Chondrocyte (in vitro differentiated cells): ENCODE measurements around the gene SEC14L5. TPM values are rescaled to one million over a fixed set of nuclear protein-coding genes. Genes with fewer than 3 reads are reported as not detected.

Experiments
- DNase-seq: peaks from one replicate; pipeline ENCODE4 v3.0.0; 2021; ENCODE audit warnings: mixed read lengths, low spot score
- H3K27ac Mint-ChIP-seq: one replicate; pipeline ENCODE4 v1.8.0; 2021; ENCODE audit warnings: mild to moderate bottlenecking, moderate library complexity, mixed read lengths; ENCODE audit not compliant: unreplicated experiment
- H3K27me3 Mint-ChIP-seq: 2 replicates; pipeline ENCODE4 v1.8.0; 2021; ENCODE audit warnings: low read depth, mixed read lengths
- H3K36me3 Mint-ChIP-seq: 2 replicates; pipeline ENCODE4 v1.8.0; 2021; ENCODE audit warnings: low read depth, mixed read lengths
- H3K4me1 Mint-ChIP-seq: 2 replicates; pipeline ENCODE4 v1.8.0; 2021; ENCODE audit warnings: low read depth, mild to moderate bottlenecking, mixed read lengths
- H3K4me3 Mint-ChIP-seq: one replicate; pipeline ENCODE4 v1.8.0; 2021; ENCODE audit warnings: mild to moderate bottlenecking, moderate library complexity, mixed read lengths; ENCODE audit not compliant: unreplicated experiment
- H3K9me3 Mint-ChIP-seq: 2 replicates; pipeline ENCODE4 v1.8.0; 2021; ENCODE audit warnings: low read depth, mixed read lengths
- CTCF ChIP-seq: fragments of 200-600 bp; sonication (generic); IDR thresholded peaks from 2 replicates; pipeline ENCODE4 v1.5.0; 2021; ENCODE audit warnings: antibody characterized with exemption, mild to moderate bottlenecking, moderate library complexity
- total RNA-seq: library from RNA; stranded (reverse); gene quantifications from 3 replicates; pipeline ENCODE4 v1.2.1, GENCODE V29; 2021

The SEC14L5 gene
- total RNA-seq, 1 donor from 2014 or later = not detected

GRCh38 chr16:4987580-4988374, 29.6 kb downstream of the SEC14L5 start:
- Mint-ChIP-seq H3K4me1 (no peaks in the 10 kb centered on the region), H3K27ac (no peak overlapping the region), H3K9me3 (peaks cover 7% of the 10 kb centered on the region), H3K36me3 (peaks cover 2% of the 10 kb centered on the region), H3K4me3 (no peak overlapping the region), H3K27me3 (peaks cover 38% of the 10 kb centered on the region)
- no peak for TF ChIP-seq CTCF
- DNase-seq = peak; percentile 89

GRCh38 chr16:4988647-4989046, 30.5 kb downstream of the SEC14L5 start:
- Mint-ChIP-seq H3K27me3 (peaks cover 38% of the 10 kb centered on the region), H3K27ac (no peak overlapping the region), H3K4me3 (no peak overlapping the region), H3K36me3 (peaks cover 2% of the 10 kb centered on the region), H3K9me3 (peaks cover 8% of the 10 kb centered on the region), H3K4me1 (no peaks in the 10 kb centered on the region)
- TF ChIP-seq CTCF = no peak
- peak; percentile 37 for DNase-seq

GRCh38 chr16:4989391-4990006, 31.4 kb downstream of the SEC14L5 start:
- Mint-ChIP-seq H3K4me3 (no peak overlapping the region), H3K27me3 (peaks cover 39% of the 10 kb centered on the region), H3K4me1 (no peaks in the 10 kb centered on the region), H3K36me3 (peaks cover 2% of the 10 kb centered on the region), H3K27ac (no peak overlapping the region), H3K9me3 (peaks cover 5% of the 10 kb centered on the region)
- peak; percentile 13 for DNase-seq
- TF ChIP-seq CTCF = no peak

GRCh38 chr16:4990415-4990814, 32.3 kb downstream of the SEC14L5 start:
- peaks cover 45% of the 10 kb centered on the region for H3K27me3 Mint-ChIP-seq
- H3K36me3 Mint-ChIP-seq = peaks cover 2% of the 10 kb centered on the region
- peak; percentile 36 for DNase-seq
- H3K4me3 Mint-ChIP-seq = no peak overlapping the region
- H3K9me3 Mint-ChIP-seq = peaks cover 4% of the 10 kb centered on the region
- no peak overlapping the region for H3K27ac Mint-ChIP-seq
- H3K4me1 Mint-ChIP-seq = no peaks in the 10 kb centered on the region
- TF ChIP-seq CTCF = no peak

GRCh38 chr16:4991754-4992153, 33.6 kb downstream of the SEC14L5 start:
- Mint-ChIP-seq H3K9me3 (peaks cover 4% of the 10 kb centered on the region), H3K27ac (no peak overlapping the region), H3K36me3 (peaks cover 2% of the 10 kb centered on the region), H3K4me1 (no peaks in the 10 kb centered on the region), H3K4me3 (no peak overlapping the region), H3K27me3 (peaks cover 41% of the 10 kb centered on the region)
- no peak for TF ChIP-seq CTCF
- peak; percentile 71 for DNase-seq
